ENCODE data around the gene ADAM11. TPM values are rescaled to one million over a fixed set of nuclear protein-coding genes. Genes with fewer than 3 reads are reported as not detected.

Gene ADAM11
- total RNA-seq, 1 donor from 2014 or later = 4.7 TPM

DNA sequence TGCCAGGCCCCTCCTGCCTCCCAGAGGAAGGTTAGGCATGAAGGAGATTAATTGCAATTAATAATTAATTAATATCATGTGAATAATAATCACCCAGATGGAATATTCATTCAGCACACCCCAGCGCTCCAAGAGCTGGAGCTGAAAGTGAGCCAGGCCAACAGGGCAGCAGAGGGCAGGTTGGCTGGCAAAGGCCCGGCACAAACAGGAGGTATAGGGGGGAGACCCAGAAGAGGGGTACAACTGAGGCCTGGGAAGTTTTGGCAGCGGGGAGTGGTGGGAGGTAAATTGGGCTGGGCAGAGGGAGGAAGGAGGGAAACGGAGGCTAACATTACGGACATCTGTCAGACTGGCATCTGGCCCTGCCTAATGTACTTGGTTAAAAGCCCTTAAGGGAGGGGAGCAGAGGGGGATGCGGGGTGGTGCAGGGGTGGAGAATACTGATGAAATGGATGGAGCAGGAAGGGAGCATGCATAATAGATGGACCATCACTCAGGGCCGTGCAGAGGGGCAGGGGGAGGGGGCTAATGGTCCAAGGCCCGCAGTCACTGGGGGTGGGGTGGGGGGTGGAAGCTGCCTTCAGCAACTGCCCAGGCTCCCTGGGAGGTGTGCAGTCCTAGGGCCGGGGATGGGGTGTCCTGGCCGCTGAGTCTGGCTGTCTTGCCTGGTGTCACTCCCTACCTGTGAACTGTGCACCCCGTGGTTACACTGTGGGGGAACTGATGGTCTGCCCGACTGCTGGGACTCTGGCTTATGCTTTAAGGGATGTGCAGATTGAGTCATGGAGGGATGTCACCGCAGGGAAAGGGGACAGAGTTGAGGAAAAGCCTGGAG lies 1.9 kb downstream of the ADAM11 start:
- no peaks in the 10 kb centered on the region for H3K4me1 Mint-ChIP-seq (ENCODE audit: unreplicated experiment)
- H3K9me3 Mint-ChIP-seq = no peaks in the 10 kb centered on the region
- TF ChIP-seq, protein P1, sequence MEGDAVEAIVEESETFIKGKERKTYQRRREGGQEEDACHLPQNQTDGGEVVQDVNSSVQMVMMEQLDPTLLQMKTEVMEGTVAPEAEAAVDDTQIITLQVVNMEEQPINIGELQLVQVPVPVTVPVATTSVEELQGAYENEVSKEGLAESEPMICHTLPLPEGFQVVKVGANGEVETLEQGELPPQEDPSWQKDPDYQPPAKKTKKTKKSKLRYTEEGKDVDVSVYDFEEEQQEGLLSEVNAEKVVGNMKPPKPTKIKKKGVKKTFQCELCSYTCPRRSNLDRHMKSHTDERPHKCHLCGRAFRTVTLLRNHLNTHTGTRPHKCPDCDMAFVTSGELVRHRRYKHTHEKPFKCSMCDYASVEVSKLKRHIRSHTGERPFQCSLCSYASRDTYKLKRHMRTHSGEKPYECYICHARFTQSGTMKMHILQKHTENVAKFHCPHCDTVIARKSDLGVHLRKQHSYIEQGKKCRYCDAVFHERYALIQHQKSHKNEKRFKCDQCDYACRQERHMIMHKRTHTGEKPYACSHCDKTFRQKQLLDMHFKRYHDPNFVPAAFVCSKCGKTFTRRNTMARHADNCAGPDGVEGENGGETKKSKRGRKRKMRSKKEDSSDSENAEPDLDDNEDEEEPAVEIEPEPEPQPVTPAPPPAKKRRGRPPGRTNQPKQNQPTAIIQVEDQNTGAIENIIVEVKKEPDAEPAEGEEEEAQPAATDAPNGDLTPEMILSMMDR (conservative IDR thresholded peaks at IDR 0.05) = no peak
- no peak overlapping the region for H3K27ac Mint-ChIP-seq
- no peaks in the 10 kb centered on the region for H3K36me3 Mint-ChIP-seq
- DNase-seq (ENCODE audit: extremely low spot score, unreplicated experiment) = no peak
- H3K4me3 Mint-ChIP-seq = peak overlapping the region; percentile 66
- peaks cover 24% of the 10 kb centered on the region for H3K27me3 Mint-ChIP-seq

DNA sequence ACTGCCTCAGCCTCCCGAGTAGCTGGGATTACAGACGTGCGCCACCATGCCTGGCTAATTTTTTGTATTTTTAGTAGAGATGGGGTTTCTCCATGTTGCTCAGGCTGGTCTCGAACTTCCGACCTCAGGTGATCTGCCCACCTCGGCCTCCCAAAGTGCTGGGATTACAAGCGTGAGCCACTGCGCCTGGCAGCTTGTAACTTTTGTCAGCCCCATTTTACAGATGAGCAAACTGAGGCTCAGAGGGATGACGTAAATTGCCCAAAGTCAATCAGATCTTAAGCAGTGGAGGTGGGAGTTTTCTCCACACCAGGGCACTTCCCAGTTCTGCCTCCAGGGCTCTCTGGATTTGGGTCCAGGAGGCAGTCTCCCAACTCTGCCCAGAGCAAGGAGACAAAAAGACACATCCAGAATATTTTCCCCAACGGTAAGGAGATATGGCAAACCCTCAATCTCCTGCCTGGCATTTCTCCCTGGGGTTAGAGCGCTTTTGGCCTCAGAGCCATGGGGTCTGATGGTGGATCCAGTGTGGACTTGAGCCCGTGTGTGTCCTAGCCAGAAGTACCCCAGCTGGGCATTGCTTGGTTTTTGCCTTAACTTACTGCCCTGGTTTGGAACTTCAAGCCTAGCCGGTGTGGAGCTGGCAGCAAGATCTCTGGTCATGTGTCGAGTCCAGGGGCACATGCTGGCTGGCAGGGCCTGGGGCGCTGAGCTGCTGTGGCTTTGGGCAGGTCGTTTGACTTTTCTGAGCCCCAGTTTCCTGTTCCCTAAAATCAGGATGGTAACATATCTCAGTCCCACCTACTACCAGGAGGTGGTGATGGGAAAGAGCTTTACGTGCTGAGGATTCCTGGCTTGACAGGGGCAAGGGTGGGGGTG lies 3.4 kb downstream of the ADAM11 start:
- H3K4me1 Mint-ChIP-seq (ENCODE audit: unreplicated experiment) = no peaks in the 10 kb centered on the region
- no peaks in the 10 kb centered on the region for H3K36me3 Mint-ChIP-seq
- no peak overlapping the region for H3K4me3 Mint-ChIP-seq
- TF ChIP-seq, protein P1 (conservative IDR thresholded peaks at IDR 0.05) = peak; percentile 34
- peaks cover 22% of the 10 kb centered on the region for H3K27me3 Mint-ChIP-seq
- no peak overlapping the region for H3K27ac Mint-ChIP-seq
- no peaks in the 10 kb centered on the region for H3K9me3 Mint-ChIP-seq
- no peak for DNase-seq (ENCODE audit: extremely low spot score, unreplicated experiment)

DNA sequence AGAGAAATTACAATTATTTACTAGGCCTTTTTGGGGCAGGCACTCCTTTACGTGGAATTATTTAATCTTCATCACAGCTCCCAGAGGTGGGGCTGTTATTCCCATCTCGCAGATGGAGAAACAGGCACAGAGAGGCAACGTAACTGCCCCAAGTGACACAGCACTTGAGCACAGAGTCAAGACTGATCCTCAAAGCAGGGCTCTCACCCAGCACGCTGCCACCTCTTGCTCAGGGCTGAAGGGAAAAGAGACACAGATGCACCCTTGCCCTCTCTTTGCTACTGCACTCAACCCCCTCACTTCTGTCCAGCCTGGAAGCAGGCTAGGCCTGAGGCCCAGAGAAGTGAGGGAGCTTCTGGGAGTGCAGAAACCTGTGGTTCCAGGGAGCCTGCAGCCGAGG lies 4.4 kb downstream of the ADAM11 start:
- H3K4me1 Mint-ChIP-seq (ENCODE audit: unreplicated experiment) = no peaks in the 10 kb centered on the region
- no peaks in the 10 kb centered on the region for H3K9me3 Mint-ChIP-seq
- H3K27ac Mint-ChIP-seq = no peak overlapping the region
- no peak for DNase-seq (ENCODE audit: extremely low spot score, unreplicated experiment)
- H3K36me3 Mint-ChIP-seq = no peaks in the 10 kb centered on the region
- H3K27me3 Mint-ChIP-seq = peaks cover 14% of the 10 kb centered on the region
- no peak overlapping the region for H3K4me3 Mint-ChIP-seq
- TF ChIP-seq, protein P1 (conservative IDR thresholded peaks at IDR 0.05) = no peak

DNA sequence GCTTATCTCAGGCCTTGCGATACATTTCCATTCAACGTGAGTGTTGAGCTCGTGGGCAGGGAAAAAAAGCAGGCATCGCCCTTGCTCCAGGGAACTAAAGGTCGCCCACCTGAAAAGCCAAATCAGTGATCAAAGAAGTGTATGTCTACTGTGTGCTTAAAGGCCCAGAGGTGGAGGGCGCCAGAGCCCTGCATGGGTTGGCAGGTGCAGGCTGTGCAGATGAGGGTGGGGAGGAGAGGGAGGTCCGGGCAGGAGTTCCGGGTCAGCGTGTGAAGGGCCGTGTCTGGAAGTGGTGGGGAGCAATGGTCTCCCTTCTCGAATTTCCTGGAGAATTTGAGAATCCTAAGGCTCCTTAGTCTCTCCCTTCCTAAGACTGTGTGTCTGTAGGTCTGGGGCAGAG lies 7.2 kb downstream of the ADAM11 start:
- Mint-ChIP-seq H3K36me3 (no peaks in the 10 kb centered on the region), H3K4me3 (no peak overlapping the region)
- DNase-seq (ENCODE audit: extremely low spot score, unreplicated experiment) = no peak

DNA sequence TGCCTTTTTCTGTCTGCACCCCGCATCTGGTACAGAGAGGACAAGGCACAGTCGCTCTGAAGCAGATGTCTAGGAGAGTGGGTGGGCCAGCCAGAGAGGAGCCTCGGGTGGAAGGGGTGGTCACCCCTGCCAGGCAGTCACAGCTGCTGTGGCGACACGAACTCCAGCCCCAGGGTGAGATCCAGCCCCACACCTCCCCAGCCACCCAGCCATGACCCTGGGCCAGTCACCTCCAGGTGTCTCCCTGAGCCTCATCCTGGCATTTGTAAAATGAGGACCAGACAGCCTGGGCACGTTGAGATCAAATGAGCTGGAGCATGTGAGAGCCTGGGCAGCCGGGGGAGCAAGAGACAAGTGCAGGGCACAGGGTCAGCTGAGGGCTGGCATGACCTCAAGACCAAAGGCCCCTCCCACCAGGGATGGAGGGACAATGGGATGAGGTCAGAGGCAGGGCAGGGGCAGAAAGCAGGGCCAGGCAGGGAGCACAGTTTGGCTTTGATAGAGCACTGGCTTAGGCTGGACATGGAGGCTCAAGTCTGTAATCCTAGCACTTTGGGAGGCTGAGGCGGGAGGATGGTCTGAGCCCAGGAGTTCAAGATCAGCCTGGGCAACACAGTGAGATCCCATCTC lies 7.7 kb downstream of the ADAM11 start:
- Mint-ChIP-seq H3K27me3 (peaks cover 4% of the 10 kb centered on the region), H3K36me3 (no peaks in the 10 kb centered on the region), H3K4me3 (no peak overlapping the region), H3K9me3 (no peaks in the 10 kb centered on the region), H3K4me1 (ENCODE audit: unreplicated experiment) (no peaks in the 10 kb centered on the region), H3K27ac (no peak overlapping the region)
- no peak for DNase-seq (ENCODE audit: extremely low spot score, unreplicated experiment)
- TF ChIP-seq, protein P1 (conservative IDR thresholded peaks at IDR 0.05) = no peak

More for the DNA sequence above, 7.2 kb downstream of the ADAM11 start:
- H3K27ac Mint-ChIP-seq = no peak overlapping the region
- TF ChIP-seq, protein P1 (conservative IDR thresholded peaks at IDR 0.05) = no peak
- H3K9me3 Mint-ChIP-seq = no peaks in the 10 kb centered on the region
- peaks cover 10% of the 10 kb centered on the region for H3K27me3 Mint-ChIP-seq
- no peaks in the 10 kb centered on the region for H3K4me1 Mint-ChIP-seq (ENCODE audit: unreplicated experiment)
